Stimulated activated CD8-positive, alpha-beta memory T cell treated with anti-CD3 and anti-CD28 coated beads, Interleukin-4, amount 100 ng/mL, for 48 hours (primary cell): Measurements from ENCODE around the gene RUVBL1.
"Not testable (repeated sequence)": the region's sequence is repeated elsewhere in the genome, so short reads cannot be mapped to it uniquely, and the experiment has no call there.

Source experiments
- DNase-seq: peaks from one replicate; pipeline ENCODE4 v3.0.0-alpha.2; 2020

The RUVBL1 gene

GRCh38 chr3:128123538-128124368 is at the start of gene RUVBL1:
Gene RUVBL1, minus strand, starts transcription at chr3:128123812. Its CDS starts 88 bp downstream, at chr3:128123724.
- peak; percentile 97 for DNase-seq

DNA sequence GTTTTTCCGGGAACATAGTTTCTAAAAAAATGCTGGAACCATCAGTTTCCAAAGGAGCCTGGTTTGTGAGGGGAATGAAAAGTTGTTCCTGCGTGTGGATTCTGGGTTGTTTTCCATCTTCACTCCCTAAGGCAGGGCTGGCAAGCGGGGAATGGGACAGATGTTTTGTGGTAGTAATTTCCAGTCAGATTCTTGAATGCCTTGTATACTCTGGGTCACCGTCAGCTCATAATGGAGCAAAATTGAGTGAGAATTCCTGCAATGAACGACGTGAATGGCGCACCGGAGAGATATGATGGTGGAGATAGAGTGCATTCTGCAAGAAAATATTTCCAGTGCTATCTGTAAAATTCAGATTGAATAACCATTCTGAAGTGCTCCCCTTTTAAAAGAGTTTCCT is 49.6 kb upstream of the RUVBL1 start:
- no peak for DNase-seq

- DNase-seq, result no peak
These were observed 47.4 kb upstream of the RUVBL1 start for GRCh38 chr3:128170866-128171516.

GRCh38 chr3:128168836-128169235 is 45.2 kb upstream of the RUVBL1 start:
- DNase-seq, result no peak

GRCh38 chr3:128167973-128168674 is 44.5 kb upstream of the RUVBL1 start:
- DNase-seq, result no peak

GRCh38 chr3:128167646-128167972 is 44.0 kb upstream of the RUVBL1 start:
- no peak for DNase-seq

DNA sequence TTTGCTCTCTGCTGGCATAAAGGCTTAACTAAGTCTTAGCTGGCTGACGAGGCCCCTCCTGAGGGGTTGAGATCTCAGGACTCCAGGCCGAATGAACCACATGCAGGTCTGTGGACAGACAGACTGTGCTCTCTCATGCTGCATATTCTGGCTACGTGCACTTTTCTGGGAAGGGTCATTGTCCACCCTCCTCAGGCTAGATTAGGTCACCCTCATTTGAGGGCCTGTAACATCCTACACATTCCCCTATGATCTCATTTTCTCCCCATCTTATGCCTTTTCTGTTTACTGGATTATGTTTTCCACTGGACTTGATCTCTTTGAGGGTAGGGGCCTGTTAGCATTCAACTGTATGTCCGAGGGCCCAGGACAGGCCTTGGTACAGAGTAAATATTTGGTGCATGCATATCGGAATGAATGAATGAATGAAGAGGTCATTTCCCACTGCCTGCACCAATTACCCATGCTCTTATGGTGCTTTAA is 43.4 kb upstream of the RUVBL1 start:
- DNase-seq, result no peak

- no peak for DNase-seq
These were observed 39.8 kb upstream of the RUVBL1 start for GRCh38 chr3:128163432-128163831.

DNA sequence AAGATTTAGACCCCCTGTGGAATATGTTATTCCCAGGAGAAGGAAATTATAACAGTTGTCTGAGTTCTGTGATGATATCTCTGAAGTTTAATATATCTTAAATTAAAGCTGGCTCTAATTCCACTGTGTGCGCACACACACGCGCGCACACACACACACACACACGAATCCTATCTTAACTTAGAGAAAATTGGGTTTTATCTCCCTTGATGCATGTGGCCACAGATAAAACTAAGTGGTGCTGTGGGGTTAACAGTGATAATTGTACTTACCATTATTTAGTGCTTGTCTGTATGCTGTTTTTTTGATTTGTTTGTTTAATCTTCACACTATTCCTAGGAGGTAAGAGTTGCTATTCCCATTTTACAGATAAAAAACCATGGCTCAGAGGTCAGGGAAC is 37.0 kb upstream of the RUVBL1 start:
- DNase-seq, result no peak

- no peak for DNase-seq
These were observed 32.2 kb upstream of the RUVBL1 start for GRCh38 chr3:128155616-128156360.

GRCh38 chr3:128154354-128154753 is 30.7 kb upstream of the RUVBL1 start:
- not testable (repeated sequence) for DNase-seq

GRCh38 chr3:128153156-128154041 is 29.8 kb upstream of the RUVBL1 start, which contains the start of gene EEFSEC:
Gene EEFSEC, plus strand, starts transcription at chr3:128153481. Its CDS starts 27 bp downstream, at chr3:128153508.
- peak; percentile 94 for DNase-seq

GRCh38 chr3:128152419-128153155 is 29.0 kb upstream of the RUVBL1 start:
- DNase-seq, result no peak

- no peak for DNase-seq
These were observed 28.2 kb upstream of the RUVBL1 start for GRCh38 chr3:128151758-128152274.

- DNase-seq, result no peak
These were observed 26.0 kb upstream of the RUVBL1 start for GRCh38 chr3:128149650-128150049.

- no peak for DNase-seq
These were observed 22.6 kb upstream of the RUVBL1 start for GRCh38 chr3:128146201-128146600.

GRCh38 chr3:128145279-128145678 is 21.7 kb upstream of the RUVBL1 start:
- no peak for DNase-seq

DNA sequence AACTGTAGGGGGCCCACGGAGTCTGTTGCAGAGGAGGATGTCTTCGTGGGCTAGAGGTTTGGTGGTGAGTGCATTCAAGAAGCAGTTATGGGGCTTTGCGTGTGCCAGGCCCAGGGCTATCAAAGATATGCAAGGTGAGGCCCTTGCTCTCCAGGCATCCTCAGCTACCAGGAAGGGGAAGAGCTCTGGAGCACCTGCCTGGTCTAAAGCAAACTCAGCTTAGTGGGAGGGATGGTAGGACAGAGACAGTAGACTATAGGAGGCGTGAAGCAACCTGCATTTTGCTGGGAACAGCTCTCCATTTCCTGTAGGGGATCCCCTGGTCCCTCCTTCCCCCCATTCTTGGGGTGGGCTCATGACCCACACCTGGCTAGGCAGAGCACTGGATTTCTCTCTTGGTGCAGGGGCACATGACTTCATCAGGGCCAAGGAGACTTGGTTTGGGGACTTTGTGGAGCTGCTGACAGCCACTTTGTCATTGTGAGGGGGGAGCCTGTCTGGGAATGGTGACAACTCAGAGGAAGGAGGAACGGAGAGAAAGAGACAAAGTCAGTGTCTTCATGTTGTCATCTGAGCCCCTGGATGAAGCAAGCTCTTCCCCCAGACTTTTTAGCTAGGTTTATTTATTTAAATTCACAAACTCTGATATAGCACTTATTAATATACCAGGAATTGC is 21.0 kb upstream of the RUVBL1 start:
- no peak for DNase-seq

DNA sequence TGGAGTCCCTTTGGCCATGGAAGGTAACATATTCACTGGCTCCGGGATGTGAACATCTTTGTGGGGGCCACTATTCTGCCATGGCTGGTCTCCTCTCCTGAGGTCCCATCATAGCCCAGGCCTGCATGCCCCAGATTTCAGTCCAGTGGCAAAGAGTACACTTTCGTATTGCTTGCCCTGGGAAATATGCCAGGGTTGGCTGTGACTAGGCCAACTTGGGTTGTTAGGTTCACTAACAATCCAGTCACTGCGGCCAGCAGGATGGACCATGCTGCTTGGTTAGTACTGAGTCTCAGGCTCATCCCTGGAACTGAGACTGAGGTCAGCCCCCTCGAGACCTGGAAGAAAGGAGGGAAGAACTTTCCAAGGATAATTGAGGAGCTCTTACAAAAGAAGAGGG is 19.9 kb upstream of the RUVBL1 start:
- no peak for DNase-seq

DNA sequence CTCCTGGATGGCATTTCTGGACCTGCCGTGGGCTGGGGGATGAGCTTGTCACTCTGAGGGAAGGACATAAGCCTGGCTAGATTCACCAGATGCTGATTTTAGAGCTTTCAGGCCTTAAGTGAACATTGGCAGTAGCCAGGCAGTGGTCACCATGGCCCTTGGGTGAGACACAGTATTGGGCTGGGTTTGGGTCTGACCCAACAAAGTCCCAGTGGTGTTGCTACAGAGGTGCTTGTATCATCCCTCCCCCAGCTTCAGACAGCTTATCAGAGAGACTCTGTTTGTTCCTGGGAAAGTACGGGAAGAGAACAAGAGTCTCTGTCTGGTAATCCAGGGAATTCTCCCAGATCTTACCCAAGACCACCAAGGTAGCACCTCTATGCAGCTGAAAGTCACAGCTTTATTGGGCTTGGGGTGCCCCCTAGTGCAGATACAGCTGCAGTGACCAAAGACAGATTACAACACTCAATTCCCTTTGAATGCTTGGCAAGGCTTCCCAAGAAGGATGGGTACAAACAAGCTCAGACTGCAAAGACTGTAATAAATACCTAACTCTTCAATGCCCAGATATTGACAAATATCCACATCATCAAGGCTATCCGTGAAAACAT is 9.8 kb upstream of the RUVBL1 start:
- DNase-seq, result peak; percentile 59
